ENCODE results near the gene SHTN1.

DNA sequence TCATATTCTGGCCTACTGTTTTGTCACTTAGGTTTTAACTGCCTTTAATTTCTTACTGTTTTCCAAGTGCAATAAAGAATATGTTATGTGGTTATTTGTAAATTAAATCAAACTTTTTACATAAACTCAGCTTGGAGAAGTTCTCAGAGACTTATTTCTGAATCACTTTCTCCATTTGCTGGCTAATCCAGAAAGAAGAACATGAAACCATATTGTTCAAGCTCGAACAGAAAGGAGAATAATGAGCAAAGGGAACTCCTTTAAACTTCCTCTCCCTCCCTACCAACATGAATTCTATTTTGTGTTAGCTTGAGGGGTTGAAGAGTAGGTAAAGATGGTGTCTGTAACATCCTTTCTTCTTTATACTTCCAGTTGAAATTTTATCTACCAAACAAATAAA, 52.3 kb downstream of the SHTN1 start:
- no peak for TF ChIP-seq CTBP1 (IDR thresholded peaks at IDR 0.05; ENCODE audit: borderline replicate concordance)
- no peak for TF ChIP-seq FOXA1 (IDR thresholded peaks at IDR 0.05)
- TF ChIP-seq NFRKB (IDR thresholded peaks at IDR 0.05), result no peak
- no peak for TF ChIP-seq FOXM1 (IDR thresholded peaks at IDR 0.05; ENCODE audit: borderline replicate concordance)
- TF ChIP-seq LEF1 (IDR thresholded peaks at IDR 0.05; ENCODE audit: borderline replicate concordance), result no peak
- TF ChIP-seq, protein P1, sequence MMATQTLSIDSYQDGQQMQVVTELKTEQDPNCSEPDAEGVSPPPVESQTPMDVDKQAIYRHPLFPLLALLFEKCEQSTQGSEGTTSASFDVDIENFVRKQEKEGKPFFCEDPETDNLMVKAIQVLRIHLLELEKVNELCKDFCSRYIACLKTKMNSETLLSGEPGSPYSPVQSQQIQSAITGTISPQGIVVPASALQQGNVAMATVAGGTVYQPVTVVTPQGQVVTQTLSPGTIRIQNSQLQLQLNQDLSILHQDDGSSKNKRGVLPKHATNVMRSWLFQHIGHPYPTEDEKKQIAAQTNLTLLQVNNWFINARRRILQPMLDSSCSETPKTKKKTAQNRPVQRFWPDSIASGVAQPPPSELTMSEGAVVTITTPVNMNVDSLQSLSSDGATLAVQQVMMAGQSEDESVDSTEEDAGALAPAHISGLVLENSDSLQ (IDR thresholded peaks at IDR 0.05), result no peak
- TF ChIP-seq TARDBP (IDR thresholded peaks at IDR 0.05), result no peak
- no peak for TF ChIP-seq ELF4 (IDR thresholded peaks at IDR 0.05)
- TF ChIP-seq HDGF (IDR thresholded peaks at IDR 0.05; ENCODE audit: borderline replicate concordance), result no peak
- no peak for TF ChIP-seq ARNT (IDR thresholded peaks at IDR 0.05)
